Trophoblast cell (in vitro differentiated cells and primary cell): Measurements from ENCODE around the gene TMEM130.
A peak's percentile ranks its signal among the peaks of the same experiment; 100 is the strongest.

Experiments used
- DNase-seq, 2 donors: peaks; one replicate each; pipeline ENCODE4 v3.0.0-alpha.2; 2016
- H2AFZ ChIP-seq: 2 replicates; pipeline ENCODE4 v1.6.1; 2013; ENCODE audit warnings: low read length, moderate library complexity, mild to moderate bottlenecking; ENCODE audit not compliant: insufficient read depth, poor library complexity
- H2AK5ac ChIP-seq: 2 replicates; pipeline ENCODE4 v1.6.1; 2013; ENCODE audit warnings: mild to moderate bottlenecking, low read length
- H2BK120ac ChIP-seq: 2 replicates; pipeline ENCODE4 v1.6.1; 2013; ENCODE audit warnings: low read length, mild to moderate bottlenecking, moderate library complexity; ENCODE audit not compliant: insufficient read depth, poor library complexity
- H2BK12ac ChIP-seq: 2 replicates; pipeline ENCODE4 v1.6.1; 2013; ENCODE audit warnings: mild to moderate bottlenecking, low read length, moderate library complexity
- H2BK5ac ChIP-seq: 2 replicates; pipeline ENCODE4 v1.6.1; 2013; ENCODE audit warnings: low read length, low read depth, moderate library complexity, mild to moderate bottlenecking; ENCODE audit not compliant: poor library complexity
- H3K14ac ChIP-seq: 2 replicates; pipeline ENCODE4 v1.6.1; 2013; ENCODE audit warnings: mild to moderate bottlenecking, low read length
- H3K18ac ChIP-seq: 2 replicates; pipeline ENCODE4 v1.6.1; 2013; ENCODE audit warnings: mild to moderate bottlenecking, low read length
- H3K23ac ChIP-seq: 2 replicates; pipeline ENCODE4 v1.6.1; 2013; ENCODE audit warnings: low read length
- H3K27ac ChIP-seq: 2 replicates; pipeline ENCODE4 v1.5.1; 2013; ENCODE audit warnings: low read depth, mild to moderate bottlenecking, inconsistent platforms, low read length, moderate library complexity
- H3K27me3 ChIP-seq: 2 replicates; pipeline ENCODE4 v1.6.1; 2013; ENCODE audit warnings: inconsistent platforms, mild to moderate bottlenecking, low read length, moderate library complexity; ENCODE audit not compliant: insufficient read depth
- H3K36me3 ChIP-seq, 2 experiments: 1 replicate in 1 of 2; 2 replicates in 1 of 2; pipeline ENCODE4 v1.6.1; 2013; ENCODE audit warnings: low read length in 2 of 2, mild to moderate bottlenecking in 2 of 2, moderate library complexity in 1 of 2; ENCODE audit not compliant: insufficient read depth in 2 of 2, control insufficient read depth in 1 of 2
- H3K4ac ChIP-seq: 2 replicates; pipeline ENCODE4 v1.6.1; 2013; ENCODE audit warnings: low read depth, mild to moderate bottlenecking, low read length, moderate library complexity
- H3K4me1 ChIP-seq, 2 experiments: 1 replicate in 1 of 2; 2 replicates in 1 of 2; pipeline ENCODE4 v1.6.1; 2013; ENCODE audit warnings: low read length in 2 of 2, mild to moderate bottlenecking in 2 of 2, moderate library complexity in 1 of 2; ENCODE audit not compliant: insufficient read depth in 2 of 2, control insufficient read depth in 1 of 2
- H3K4me2 ChIP-seq: 2 replicates; pipeline ENCODE4 v1.6.1; 2013; ENCODE audit warnings: inconsistent platforms, mild to moderate bottlenecking, low read length, moderate library complexity
- H3K4me3 ChIP-seq: 2 replicates; pipeline ENCODE4 v1.5.1; 2013; ENCODE audit warnings: mild to moderate bottlenecking, low read depth, low read length, inconsistent platforms
- H3K79me1 ChIP-seq: one replicate; pipeline ENCODE4 v1.6.1; 2013; ENCODE audit warnings: low read length
- H3K79me2 ChIP-seq: 2 replicates; pipeline ENCODE4 v1.6.1; 2013; ENCODE audit warnings: low read length, mild to moderate bottlenecking; ENCODE audit not compliant: control insufficient read depth, insufficient read depth, poor library complexity
- H3K9ac ChIP-seq: 2 replicates; pipeline ENCODE4 v1.6.1; 2013; ENCODE audit warnings: mild to moderate bottlenecking, low read length
- H3K9me3 ChIP-seq: 2 replicates; pipeline ENCODE4 v1.6.1; 2013; ENCODE audit warnings: low read depth, mild to moderate bottlenecking, control low read depth, inconsistent platforms, low read length; ENCODE audit not compliant: insufficient read depth
- H4K12ac ChIP-seq: 2 replicates; pipeline ENCODE4 v1.6.1; 2013; ENCODE audit warnings: low read depth, mild to moderate bottlenecking, low read length, moderate library complexity
- H4K8ac ChIP-seq: 2 replicates; pipeline ENCODE4 v1.6.1; 2013; ENCODE audit warnings: low read depth, mild to moderate bottlenecking, low read length, moderate library complexity
- H4K91ac ChIP-seq: one replicate; pipeline ENCODE4 v1.6.1; 2013; ENCODE audit warnings: low read depth, mild to moderate bottlenecking, low read length, moderate library complexity
- WGBS: extraction: QIAGEN DNeasy Blood & Tissue Kit; methylation state at CpG from one replicate; pipeline ENCODE4 v1.1.7; 2013; ENCODE audit warnings: missing lambda C conversion rate; ENCODE audit not compliant: insufficient read length, insufficient coverage; ENCODE audit errors: extremely low coverage; 5-methylcytosine and 5-hydroxymethylcytosine counted together

Gene TMEM130

GRCh38 chr7:98862203-98862602 is 7.6 kb downstream of the TMEM130 start:
- Histone ChIP-seq H2BK120ac (no peak overlapping the region), H3K4me1 (peaks cover 14 to 19% of the 10 kb centered on the region in 2 experiments), H3K4me2 (no peak overlapping the region), H4K91ac (no peak overlapping the region), H2AK5ac (no peak overlapping the region), H3K27ac (no peak overlapping the region), H3K14ac (no peak overlapping the region), H4K12ac (no peak overlapping the region), H3K4me3 (no peak overlapping the region), H3K4ac (no peak overlapping the region), H2AFZ (no peak overlapping the region), H3K9me3 (no peaks in the 10 kb centered on the region), H3K27me3 (no peaks in the 10 kb centered on the region), H2BK12ac (no peak overlapping the region), H4K8ac (no peak overlapping the region), H2BK5ac (no peak overlapping the region), H3K9ac (no peak overlapping the region), H3K79me2 (peaks cover 2% of the 10 kb centered on the region), H3K18ac (no peak overlapping the region), H3K36me3 (no peaks in the 10 kb centered on the region), H3K23ac (no peak overlapping the region), H3K79me1 (peaks cover 8% of the 10 kb centered on the region)
- no CpG with 5 or more reads among the region's 4 CpGs for WGBS
- no peak for DNase-seq

- Histone ChIP-seq H4K91ac (no peak overlapping the region), H4K12ac (no peak overlapping the region), H3K9me3 (no peaks in the 10 kb centered on the region), H2BK12ac (no peak overlapping the region), H3K23ac (no peak overlapping the region), H3K18ac (no peak overlapping the region), H3K36me3 (no peaks in the 10 kb centered on the region), H2AK5ac (no peak overlapping the region), H3K27ac (no peak overlapping the region), H3K14ac (no peak overlapping the region), H2BK5ac (no peak overlapping the region), H3K4ac (no peak overlapping the region), H3K79me1 (peaks cover 3% of the 10 kb centered on the region), H3K79me2 (peaks cover 2% of the 10 kb centered on the region), H3K4me3 (no peak overlapping the region), H3K4me1 (peaks cover 4 to 5% of the 10 kb centered on the region in 2 experiments), H2BK120ac (no peak overlapping the region), H3K27me3 (no peaks in the 10 kb centered on the region), H4K8ac (no peak overlapping the region), H3K4me2 (no peak overlapping the region), H2AFZ (no peak overlapping the region), H3K9ac (no peak overlapping the region)
- no CpG with 5 or more reads among the region's 12 CpGs for WGBS
- no peak for DNase-seq
These were observed 9.7 kb downstream of the TMEM130 start for GRCh38 chr7:98860071-98860470.

- no peak overlapping the region for H3K4me2 ChIP-seq
These were observed 14.0 kb downstream of the TMEM130 start for GRCh38 chr7:98855610-98856422.

GRCh38 chr7:98852826-98853225 is 17.0 kb downstream of the TMEM130 start:
- H3K4me3 ChIP-seq, result no peak overlapping the region
- H3K4me1 ChIP-seq, result peaks cover 13 to 14% of the 10 kb centered on the region in 2 experiments
- peak; percentile 80 to 94 for DNase-seq
- no peaks in the 10 kb centered on the region for H3K79me1 ChIP-seq
- no peak overlapping the region for H4K12ac ChIP-seq
- no peak overlapping the region for H3K18ac ChIP-seq
- peaks cover 22% of the 10 kb centered on the region for H3K9me3 ChIP-seq
- no CpG with 5 or more reads among the region's 4 CpGs for WGBS
- H3K9ac ChIP-seq, result no peak overlapping the region
- H3K23ac ChIP-seq, result no peak overlapping the region
- peak overlapping the region; percentile 64 for H2BK120ac ChIP-seq
- no peak overlapping the region for H2BK5ac ChIP-seq
- no peak overlapping the region for H4K91ac ChIP-seq
- no peak overlapping the region for H2BK12ac ChIP-seq
- H3K4me2 ChIP-seq, result peak overlapping the region; percentile 29
- H2AK5ac ChIP-seq, result no peak overlapping the region
- no peak overlapping the region for H4K8ac ChIP-seq
- H3K36me3 ChIP-seq, result no peaks in the 10 kb centered on the region
- no peak overlapping the region for H2AFZ ChIP-seq
- H3K4ac ChIP-seq, result no peak overlapping the region
- no peak overlapping the region for H3K27ac ChIP-seq
- H3K14ac ChIP-seq, result no peak overlapping the region
- no peaks in the 10 kb centered on the region for H3K27me3 ChIP-seq
- H3K79me2 ChIP-seq, result no peaks in the 10 kb centered on the region

More at GRCh38 chr7:98855610-98856422, 14.0 kb downstream of the TMEM130 start:
- no peak overlapping the region for H2BK120ac ChIP-seq
- H3K27ac ChIP-seq, result no peak overlapping the region
- H2BK5ac ChIP-seq, result no peak overlapping the region
- H4K91ac ChIP-seq, result no peak overlapping the region
- DNase-seq, result no peak
- H4K8ac ChIP-seq, result no peak overlapping the region
- H3K14ac ChIP-seq, result no peak overlapping the region
- H3K9me3 ChIP-seq, result peaks cover 3% of the 10 kb centered on the region
- no peak overlapping the region for H3K4ac ChIP-seq
- no peaks in the 10 kb centered on the region for H3K27me3 ChIP-seq
- H2AK5ac ChIP-seq, result no peak overlapping the region
- no peak overlapping the region for H3K4me3 ChIP-seq
- no peaks in the 10 kb centered on the region for H3K79me2 ChIP-seq
- no peak overlapping the region for H2BK12ac ChIP-seq
- no peak overlapping the region for H2AFZ ChIP-seq
- no peak overlapping the region for H3K23ac ChIP-seq
- no peaks in the 10 kb centered on the region for H3K36me3 ChIP-seq
- no peak overlapping the region for H4K12ac ChIP-seq
- no CpG with 5 or more reads among the region's 24 CpGs for WGBS
- no peak overlapping the region for H3K9ac ChIP-seq
- no peak overlapping the region for H3K18ac ChIP-seq
- H3K79me1 ChIP-seq, result no peaks in the 10 kb centered on the region
- H3K4me1 ChIP-seq, result peaks cover 13 to 14% of the 10 kb centered on the region in 2 experiments
